Esophagus squamous epithelium (tissue), 4 donors: ENCODE data around the gene TPSG1.

Source experiments
- POLR2A ChIP-seq, 4 donors: fragments of 450-650 bp; IDR thresholded peaks; one replicate each; pipeline ENCODE4 v1.6.1; 2017; ENCODE audit warnings: antibody characterized with exemption in 4 of 4, mild to moderate bottlenecking in 4 of 4, moderate library complexity in 3 of 4
- TF ChIP-seq, protein P1 (sequence below), 6 experiments: fragments of 450-650 bp in 4 of 6; fragments of 200-600 bp in 2 of 6; sonication (generic) in 2 of 6; IDR thresholded peaks; one replicate each; pipeline ENCODE4 v1.5.1; 2016 to 2019; ENCODE audit warnings: antibody characterized with exemption in 6 of 6, mild to moderate bottlenecking in 4 of 6, moderate library complexity in 4 of 6

- TF ChIP-seq, protein P1, sequence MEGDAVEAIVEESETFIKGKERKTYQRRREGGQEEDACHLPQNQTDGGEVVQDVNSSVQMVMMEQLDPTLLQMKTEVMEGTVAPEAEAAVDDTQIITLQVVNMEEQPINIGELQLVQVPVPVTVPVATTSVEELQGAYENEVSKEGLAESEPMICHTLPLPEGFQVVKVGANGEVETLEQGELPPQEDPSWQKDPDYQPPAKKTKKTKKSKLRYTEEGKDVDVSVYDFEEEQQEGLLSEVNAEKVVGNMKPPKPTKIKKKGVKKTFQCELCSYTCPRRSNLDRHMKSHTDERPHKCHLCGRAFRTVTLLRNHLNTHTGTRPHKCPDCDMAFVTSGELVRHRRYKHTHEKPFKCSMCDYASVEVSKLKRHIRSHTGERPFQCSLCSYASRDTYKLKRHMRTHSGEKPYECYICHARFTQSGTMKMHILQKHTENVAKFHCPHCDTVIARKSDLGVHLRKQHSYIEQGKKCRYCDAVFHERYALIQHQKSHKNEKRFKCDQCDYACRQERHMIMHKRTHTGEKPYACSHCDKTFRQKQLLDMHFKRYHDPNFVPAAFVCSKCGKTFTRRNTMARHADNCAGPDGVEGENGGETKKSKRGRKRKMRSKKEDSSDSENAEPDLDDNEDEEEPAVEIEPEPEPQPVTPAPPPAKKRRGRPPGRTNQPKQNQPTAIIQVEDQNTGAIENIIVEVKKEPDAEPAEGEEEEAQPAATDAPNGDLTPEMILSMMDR (IDR thresholded peaks at IDR 0.05): no peak
- no peak for TF ChIP-seq POLR2A (IDR thresholded peaks at IDR 0.05)
Measured at GRCh38 chr16:1210461-1210860, 14.6 kb downstream of the TPSG1 start.
